H9 (cell line): Measurements from ENCODE around the gene BMPER. TPM values are rescaled to one million over a fixed set of nuclear protein-coding genes. Genes with fewer than 3 reads are reported as not detected.

ENCODE experiments used
- DNase-seq: peaks from one replicate; pipeline ENCODE4 v3.0.0-alpha.2; 2017
- H2AFZ ChIP-seq: one replicate; pipeline ENCODE4 v1.6.1; 2013; ENCODE audit warnings: mild to moderate bottlenecking, low read length, control low read depth, moderate library complexity
- H2AK5ac ChIP-seq: 2 replicates; pipeline ENCODE4 v1.6.1; 2013; ENCODE audit warnings: low read length, control low read depth, mixed read lengths; ENCODE audit not compliant: insufficient read length
- H2BK120ac ChIP-seq: one replicate; pipeline ENCODE4 v1.6.1; 2013; ENCODE audit warnings: low read depth, mild to moderate bottlenecking, low read length, control low read depth, inconsistent platforms; ENCODE audit not compliant: poor library complexity, severe bottlenecking
- H2BK12ac ChIP-seq: 2 replicates; pipeline ENCODE4 v1.6.1; 2013; ENCODE audit warnings: low read length, control low read depth, mixed read lengths, low read depth; ENCODE audit not compliant: insufficient read length
- H2BK15ac ChIP-seq: 2 replicates; pipeline ENCODE4 v1.6.1; 2013; ENCODE audit warnings: low read depth, low read length, control low read depth
- H2BK20ac ChIP-seq: one replicate; pipeline ENCODE4 v1.6.1; 2013; ENCODE audit warnings: low read depth, mild to moderate bottlenecking, low read length, control low read depth, inconsistent platforms; ENCODE audit not compliant: poor library complexity, severe bottlenecking
- H2BK5ac ChIP-seq: 2 replicates; pipeline ENCODE4 v1.6.1; 2013; ENCODE audit warnings: low read length, control low read depth, mixed read lengths; ENCODE audit not compliant: insufficient read length
- H3K14ac ChIP-seq: 2 replicates; pipeline ENCODE4 v1.6.1; 2013; ENCODE audit warnings: low read length, control low read depth; ENCODE audit not compliant: insufficient read depth
- H3K18ac ChIP-seq: 2 replicates; pipeline ENCODE4 v1.6.1; 2013; ENCODE audit warnings: low read depth, mild to moderate bottlenecking, mixed read lengths, low read length, control low read depth; ENCODE audit not compliant: insufficient read length
- H3K23ac ChIP-seq: 2 replicates; pipeline ENCODE4 v1.6.1; 2013; ENCODE audit warnings: low read length, control low read depth, mixed read lengths, low read depth; ENCODE audit not compliant: insufficient read length
- H3K23me2 ChIP-seq: 2 replicates; pipeline ENCODE4 v1.6.1; 2013; ENCODE audit warnings: low read depth, mild to moderate bottlenecking, mixed read lengths, low read length, control low read depth; ENCODE audit not compliant: insufficient read length, poor library complexity, severe bottlenecking
- H3K27ac ChIP-seq: 2 replicates; pipeline ENCODE4 v1.5.1; 2013; ENCODE audit warnings: low read length, control low read depth, mixed read lengths, low read depth; ENCODE audit not compliant: insufficient read length
- H3K27me3 ChIP-seq: 2 replicates; pipeline ENCODE4 v1.6.1; 2013; ENCODE audit warnings: low read length, control low read depth, inconsistent platforms; ENCODE audit not compliant: insufficient read depth
- H3K4ac ChIP-seq: 2 replicates; pipeline ENCODE4 v1.6.1; 2013; ENCODE audit warnings: low read depth, mild to moderate bottlenecking, control low read depth, inconsistent platforms, low read length, moderate library complexity
- H3K4me1 ChIP-seq: 2 replicates; pipeline ENCODE4 v1.6.1; 2013; ENCODE audit warnings: low read length, control low read depth, inconsistent platforms; ENCODE audit not compliant: insufficient read depth
- H3K4me2 ChIP-seq: 2 replicates; pipeline ENCODE4 v1.6.1; 2013; ENCODE audit warnings: low read length, control low read depth, mixed read lengths; ENCODE audit not compliant: insufficient read length, insufficient read depth
- H3K56ac ChIP-seq: 2 replicates; pipeline ENCODE4 v1.6.1; 2013; ENCODE audit warnings: low read depth, mild to moderate bottlenecking, mixed read lengths, low read length, control low read depth; ENCODE audit not compliant: insufficient read length
- H3K79me1 ChIP-seq: 2 replicates; pipeline ENCODE4 v1.6.1; 2013; ENCODE audit warnings: low read depth, mild to moderate bottlenecking, moderate library complexity, low read length, control low read depth, inconsistent platforms; ENCODE audit not compliant: insufficient read depth, poor library complexity, severe bottlenecking
- H3K79me2 ChIP-seq: 2 replicates; pipeline ENCODE4 v1.6.1; 2013; ENCODE audit warnings: low read length, control low read depth, inconsistent platforms; ENCODE audit not compliant: insufficient read depth
- H3K9ac ChIP-seq: 2 replicates; pipeline ENCODE4 v1.6.1; 2013; ENCODE audit warnings: low read length, control low read depth, mixed read lengths; ENCODE audit not compliant: insufficient read length; ENCODE audit errors: extremely low read depth
- H3K9me3 ChIP-seq: one replicate; pipeline ENCODE4 v1.6.1; 2013; ENCODE audit warnings: low read depth, low read length, inconsistent platforms; ENCODE audit not compliant: control insufficient read depth
- H3T11ph ChIP-seq: one replicate; pipeline ENCODE4 v1.6.1; 2013; ENCODE audit warnings: mild to moderate bottlenecking, low read length, control low read depth, inconsistent platforms
- H4K20me1 ChIP-seq: one replicate; pipeline ENCODE4 v1.6.1; 2013; ENCODE audit not compliant: control insufficient read depth, insufficient read length, insufficient read depth
- H4K5ac ChIP-seq: 2 replicates; pipeline ENCODE4 v1.6.1; 2013; ENCODE audit warnings: low read depth, mild to moderate bottlenecking, mixed read lengths, low read length, control low read depth; ENCODE audit not compliant: insufficient read length
- H4K8ac ChIP-seq: replicated peaks from 2 replicates; pipeline ENCODE4 v1.6.1; 2013; ENCODE audit warnings: low read length, control low read depth, mixed read lengths, low read depth; ENCODE audit not compliant: insufficient read length
- H4K91ac ChIP-seq: 2 replicates; pipeline ENCODE4 v1.6.1; 2013; ENCODE audit warnings: low read depth, mild to moderate bottlenecking, moderate library complexity, mixed read lengths, low read length, control low read depth; ENCODE audit not compliant: insufficient read length
- H3K27ac Mint-ChIP-seq, 3 experiments: 2 replicates in 2 of 3; 3 replicates in 1 of 3; pipeline ENCODE4 v1.8.0; 2020 to 2021; ENCODE audit warnings: mixed read lengths in 3 of 3, mild to moderate bottlenecking in 1 of 3, moderate library complexity in 1 of 3
- H3K27me3 Mint-ChIP-seq: 2 replicates; pipeline ENCODE4 v1.8.0; 2021; ENCODE audit warnings: low read depth, mild to moderate bottlenecking, moderate library complexity, mixed read lengths
- H3K36me3 Mint-ChIP-seq, 3 experiments: 2 replicates in 2 of 3; 3 replicates in 1 of 3; pipeline ENCODE4 v1.8.0; 2020 to 2021; ENCODE audit warnings: low read depth in 3 of 3, mixed read lengths in 3 of 3; ENCODE audit not compliant: insufficient read depth in 1 of 3
- H3K4me1 Mint-ChIP-seq, 2 experiments: 2 replicates each; pipeline ENCODE4 v1.8.0; 2020; ENCODE audit warnings: mixed read lengths in 2 of 2
- H3K4me3 Mint-ChIP-seq, 2 experiments: 2 replicates in 1 of 2; 3 replicates in 1 of 2; pipeline ENCODE4 v1.8.0; 2020 to 2021; ENCODE audit warnings: mild to moderate bottlenecking in 2 of 2, mixed read lengths in 2 of 2, moderate library complexity in 1 of 2
- H3K9me3 Mint-ChIP-seq, 2 experiments: 2 replicates in 1 of 2; 3 replicates in 1 of 2; pipeline ENCODE4 v1.8.0; 2020; ENCODE audit warnings: mild to moderate bottlenecking in 2 of 2, mixed read lengths in 2 of 2, moderate library complexity in 1 of 2
- CTCF ChIP-seq: fragments of 200-600 bp; sonication (generic); conservative IDR thresholded peaks from 3 replicates; pipeline ENCODE4 v1.8.0; 2021; ENCODE audit warnings: antibody characterized with exemption, mild to moderate bottlenecking
- whole genome bisulfite sequencing: extraction: QIAGEN DNeasy Blood & Tissue Kit; methylation state at CpG from one replicate; pipeline ENCODE4 v1.1.7; 2013; ENCODE audit warnings: missing lambda C conversion rate, low lambda C conversion rate, mixed read lengths; ENCODE audit not compliant: insufficient read length; ENCODE audit errors: extremely low coverage; 5-methylcytosine and 5-hydroxymethylcytosine counted together
- total RNA-seq: library from RNA; stranded (reverse); gene quantifications from 2 replicates; pipeline ENCODE4 v1.2.1, GENCODE V29; 2021

Gene BMPER
- total RNA-seq, 1 experiment from 2014 or later: 0.20 TPM

- H3T11ph ChIP-seq: no peak overlapping the region
- H3K4me2 ChIP-seq: no peak overlapping the region
- H3K79me1 ChIP-seq: no peaks in the 10 kb centered on the region
- H2BK5ac ChIP-seq: no peak overlapping the region
- H3K9ac ChIP-seq: no peak overlapping the region
- Mint-ChIP-seq H3K4me1 (peaks cover 14 to 15% of the 10 kb centered on the region in 2 experiments), H3K36me3 (no peaks in the 10 kb centered on the region; a peak in 1 of 7 replicates), H3K27ac (no peak overlapping the region), H3K4me3 (no peak overlapping the region), H3K27me3 (no peaks in the 10 kb centered on the region; the same call in 1 of the 2 replicates), H3K9me3 (no peaks in the 10 kb centered on the region)
- no peaks in the 10 kb centered on the region for H3K27me3 ChIP-seq
- no peaks in the 10 kb centered on the region for H3K79me2 ChIP-seq
- no peaks in the 10 kb centered on the region for H3K9me3 ChIP-seq
- H2BK120ac ChIP-seq: no peak overlapping the region
- no peak overlapping the region for H3K27ac ChIP-seq
- H3K23me2 ChIP-seq: no peaks in the 10 kb centered on the region
- H4K91ac ChIP-seq: no peak overlapping the region
- no peak overlapping the region for H3K4ac ChIP-seq
- no peak overlapping the region for H3K14ac ChIP-seq
- H2BK12ac ChIP-seq: no peak overlapping the region
- WGBS: no CpG with 5 or more reads among the region's 1 CpG
- no peak for TF ChIP-seq CTCF
- no peak overlapping the region for H3K56ac ChIP-seq
- no peak overlapping the region for H4K5ac ChIP-seq
- no peak overlapping the region for H3K23ac ChIP-seq
- H3K4me1 ChIP-seq: peaks cover 3% of the 10 kb centered on the region; the same call in 1 of the 2 replicates
- no peak for DNase-seq
- no peak overlapping the region for H2BK20ac ChIP-seq
- H4K20me1 ChIP-seq: no peaks in the 10 kb centered on the region
- H2AFZ ChIP-seq: no peak overlapping the region
- no peak overlapping the region for H2AK5ac ChIP-seq
- H3K18ac ChIP-seq: no peak overlapping the region
- H2BK15ac ChIP-seq: no peak overlapping the region
- no peak overlapping the region for H4K8ac ChIP-seq
Measured at GRCh38 chr7:33968591-33968990, 63.3 kb downstream of the BMPER start.
